Hematopoietic multipotent progenitor cell (in vitro differentiated cells): ENCODE data around the gene MXD4. TPM values are rescaled to one million over a fixed set of nuclear protein-coding genes. Genes with fewer than 3 reads are reported as not detected.
A peak's percentile ranks its signal among the peaks of the same experiment; 100 is the strongest.

Experiments used
- DNase-seq, 3 donors: peaks; one replicate each; pipeline ENCODE4 v3.0.0-alpha.2; 2011 to 2015; ENCODE audit warnings: low read depth in 2 of 3, low spot score in 2 of 3
- total RNA-seq: library from RNA; depleted of rRNA; stranded (reverse); fragments of >200 nt; gene quantifications from one replicate; pipeline ENCODE4 v1.2.3, GENCODE V29; 2012

MXD4 gene
- total RNA-seq, 1 donor = 92.9 TPM

- no peak for DNase-seq
These were observed 30.8 kb upstream of the MXD4 start for GRCh38 chr4:2292646-2293108.

- DNase-seq = no peak
These were observed 30.1 kb upstream of the MXD4 start for GRCh38 chr4:2291705-2292645.

- peak; percentile 59 to 93 (median 79) for DNase-seq
These were observed 29.2 kb upstream of the MXD4 start for GRCh38 chr4:2290974-2291704.

GRCh38 chr4:2290488-2290887, 28.6 kb upstream of the MXD4 start:
- no peak for DNase-seq

GRCh38 chr4:2289955-2290333, 28.0 kb upstream of the MXD4 start:
- no peak for DNase-seq

GRCh38 chr4:2289311-2289954, 27.5 kb upstream of the MXD4 start:
- no peak for DNase-seq

- DNase-seq = no peak
These were observed 26.2 kb upstream of the MXD4 start for GRCh38 chr4:2288051-2288541.

GRCh38 chr4:2287594-2287915, 25.6 kb upstream of the MXD4 start:
- no peak for DNase-seq

GRCh38 chr4:2286904-2287593, 25.1 kb upstream of the MXD4 start:
- DNase-seq = no peak

- no peak for DNase-seq
These were observed 23.9 kb upstream of the MXD4 start for GRCh38 chr4:2285613-2286381.

- peak in 1 of 3 donors; percentile 52 for DNase-seq
These were observed 23.2 kb upstream of the MXD4 start for GRCh38 chr4:2284934-2285612.

GRCh38 chr4:2284161-2284933, 22.4 kb upstream of the MXD4 start:
- no peak for DNase-seq

GRCh38 chr4:2283199-2283711, 21.3 kb upstream of the MXD4 start:
- DNase-seq = no peak

- DNase-seq = peak; percentile 75 to 94 (median 86)
These were observed 19.9 kb upstream of the MXD4 start for GRCh38 chr4:2281575-2282343.

GRCh38 chr4:2280531-2281300, 18.8 kb upstream of the MXD4 start:
- no peak for DNase-seq

GRCh38 chr4:2277956-2278355, 16.0 kb upstream of the MXD4 start:
- DNase-seq = no peak
